H9 (cell line): ENCODE data around the gene CEP83. TPM values are rescaled to one million over a fixed set of nuclear protein-coding genes. Genes with fewer than 3 reads are reported as not detected.
A peak's percentile ranks its signal among the peaks of the same experiment; 100 is the strongest.

Experiments
- DNase-seq: peaks from one replicate; pipeline ENCODE4 v3.0.0-alpha.2; 2017
- H2AFZ ChIP-seq: one replicate; pipeline ENCODE4 v1.6.1; 2013; ENCODE audit warnings: mild to moderate bottlenecking, low read length, control low read depth, moderate library complexity
- H2AK5ac ChIP-seq: 2 replicates; pipeline ENCODE4 v1.6.1; 2013; ENCODE audit warnings: low read length, control low read depth, mixed read lengths; ENCODE audit not compliant: insufficient read length
- H2BK120ac ChIP-seq: one replicate; pipeline ENCODE4 v1.6.1; 2013; ENCODE audit warnings: low read depth, mild to moderate bottlenecking, low read length, control low read depth, inconsistent platforms; ENCODE audit not compliant: poor library complexity, severe bottlenecking
- H2BK12ac ChIP-seq: 2 replicates; pipeline ENCODE4 v1.6.1; 2013; ENCODE audit warnings: low read length, control low read depth, mixed read lengths, low read depth; ENCODE audit not compliant: insufficient read length
- H2BK15ac ChIP-seq: 2 replicates; pipeline ENCODE4 v1.6.1; 2013; ENCODE audit warnings: low read depth, low read length, control low read depth
- H2BK20ac ChIP-seq: one replicate; pipeline ENCODE4 v1.6.1; 2013; ENCODE audit warnings: low read depth, mild to moderate bottlenecking, low read length, control low read depth, inconsistent platforms; ENCODE audit not compliant: poor library complexity, severe bottlenecking
- H2BK5ac ChIP-seq: 2 replicates; pipeline ENCODE4 v1.6.1; 2013; ENCODE audit warnings: low read length, control low read depth, mixed read lengths; ENCODE audit not compliant: insufficient read length
- H3K14ac ChIP-seq: 2 replicates; pipeline ENCODE4 v1.6.1; 2013; ENCODE audit warnings: low read length, control low read depth; ENCODE audit not compliant: insufficient read depth
- H3K18ac ChIP-seq: 2 replicates; pipeline ENCODE4 v1.6.1; 2013; ENCODE audit warnings: low read depth, mild to moderate bottlenecking, mixed read lengths, low read length, control low read depth; ENCODE audit not compliant: insufficient read length
- H3K23ac ChIP-seq: 2 replicates; pipeline ENCODE4 v1.6.1; 2013; ENCODE audit warnings: low read length, control low read depth, mixed read lengths, low read depth; ENCODE audit not compliant: insufficient read length
- H3K23me2 ChIP-seq: 2 replicates; pipeline ENCODE4 v1.6.1; 2013; ENCODE audit warnings: low read depth, mild to moderate bottlenecking, mixed read lengths, low read length, control low read depth; ENCODE audit not compliant: insufficient read length, poor library complexity, severe bottlenecking
- H3K27ac ChIP-seq: 2 replicates; pipeline ENCODE4 v1.5.1; 2013; ENCODE audit warnings: low read length, control low read depth, mixed read lengths, low read depth; ENCODE audit not compliant: insufficient read length
- H3K27me3 ChIP-seq: 2 replicates; pipeline ENCODE4 v1.6.1; 2013; ENCODE audit warnings: low read length, control low read depth, inconsistent platforms; ENCODE audit not compliant: insufficient read depth
- H3K4ac ChIP-seq: 2 replicates; pipeline ENCODE4 v1.6.1; 2013; ENCODE audit warnings: low read depth, mild to moderate bottlenecking, control low read depth, inconsistent platforms, low read length, moderate library complexity
- H3K4me1 ChIP-seq: 2 replicates; pipeline ENCODE4 v1.6.1; 2013; ENCODE audit warnings: low read length, control low read depth, inconsistent platforms; ENCODE audit not compliant: insufficient read depth
- H3K4me2 ChIP-seq: 2 replicates; pipeline ENCODE4 v1.6.1; 2013; ENCODE audit warnings: low read length, control low read depth, mixed read lengths; ENCODE audit not compliant: insufficient read length, insufficient read depth
- H3K56ac ChIP-seq: 2 replicates; pipeline ENCODE4 v1.6.1; 2013; ENCODE audit warnings: low read depth, mild to moderate bottlenecking, mixed read lengths, low read length, control low read depth; ENCODE audit not compliant: insufficient read length
- H3K79me1 ChIP-seq: 2 replicates; pipeline ENCODE4 v1.6.1; 2013; ENCODE audit warnings: low read depth, mild to moderate bottlenecking, moderate library complexity, low read length, control low read depth, inconsistent platforms; ENCODE audit not compliant: insufficient read depth, poor library complexity, severe bottlenecking
- H3K79me2 ChIP-seq: 2 replicates; pipeline ENCODE4 v1.6.1; 2013; ENCODE audit warnings: low read length, control low read depth, inconsistent platforms; ENCODE audit not compliant: insufficient read depth
- H3K9ac ChIP-seq: 2 replicates; pipeline ENCODE4 v1.6.1; 2013; ENCODE audit warnings: low read length, control low read depth, mixed read lengths; ENCODE audit not compliant: insufficient read length; ENCODE audit errors: extremely low read depth
- H3K9me3 ChIP-seq: one replicate; pipeline ENCODE4 v1.6.1; 2013; ENCODE audit warnings: low read depth, low read length, inconsistent platforms; ENCODE audit not compliant: control insufficient read depth
- H3T11ph ChIP-seq: one replicate; pipeline ENCODE4 v1.6.1; 2013; ENCODE audit warnings: mild to moderate bottlenecking, low read length, control low read depth, inconsistent platforms
- H4K20me1 ChIP-seq: one replicate; pipeline ENCODE4 v1.6.1; 2013; ENCODE audit not compliant: control insufficient read depth, insufficient read length, insufficient read depth
- H4K5ac ChIP-seq: 2 replicates; pipeline ENCODE4 v1.6.1; 2013; ENCODE audit warnings: low read depth, mild to moderate bottlenecking, mixed read lengths, low read length, control low read depth; ENCODE audit not compliant: insufficient read length
- H4K8ac ChIP-seq: replicated peaks from 2 replicates; pipeline ENCODE4 v1.6.1; 2013; ENCODE audit warnings: low read length, control low read depth, mixed read lengths, low read depth; ENCODE audit not compliant: insufficient read length
- H4K91ac ChIP-seq: 2 replicates; pipeline ENCODE4 v1.6.1; 2013; ENCODE audit warnings: low read depth, mild to moderate bottlenecking, moderate library complexity, mixed read lengths, low read length, control low read depth; ENCODE audit not compliant: insufficient read length
- H3K27ac Mint-ChIP-seq, 3 experiments: 2 replicates in 2 of 3; 3 replicates in 1 of 3; pipeline ENCODE4 v1.8.0; 2020 to 2021; ENCODE audit warnings: mixed read lengths in 3 of 3, mild to moderate bottlenecking in 1 of 3, moderate library complexity in 1 of 3
- H3K27me3 Mint-ChIP-seq: 2 replicates; pipeline ENCODE4 v1.8.0; 2021; ENCODE audit warnings: low read depth, mild to moderate bottlenecking, moderate library complexity, mixed read lengths
- H3K36me3 Mint-ChIP-seq, 3 experiments: 2 replicates in 2 of 3; 3 replicates in 1 of 3; pipeline ENCODE4 v1.8.0; 2020 to 2021; ENCODE audit warnings: low read depth in 3 of 3, mixed read lengths in 3 of 3; ENCODE audit not compliant: insufficient read depth in 1 of 3
- H3K4me1 Mint-ChIP-seq, 2 experiments: 2 replicates each; pipeline ENCODE4 v1.8.0; 2020; ENCODE audit warnings: mixed read lengths in 2 of 2
- H3K4me3 Mint-ChIP-seq, 2 experiments: 2 replicates in 1 of 2; 3 replicates in 1 of 2; pipeline ENCODE4 v1.8.0; 2020 to 2021; ENCODE audit warnings: mild to moderate bottlenecking in 2 of 2, mixed read lengths in 2 of 2, moderate library complexity in 1 of 2
- H3K9me3 Mint-ChIP-seq, 2 experiments: 2 replicates in 1 of 2; 3 replicates in 1 of 2; pipeline ENCODE4 v1.8.0; 2020; ENCODE audit warnings: mild to moderate bottlenecking in 2 of 2, mixed read lengths in 2 of 2, moderate library complexity in 1 of 2
- WGBS: extraction: QIAGEN DNeasy Blood & Tissue Kit; methylation state at CpG from one replicate; pipeline ENCODE4 v1.1.7; 2013; ENCODE audit warnings: missing lambda C conversion rate, low lambda C conversion rate, mixed read lengths; ENCODE audit not compliant: insufficient read length; ENCODE audit errors: extremely low coverage; 5-methylcytosine and 5-hydroxymethylcytosine counted together
- total RNA-seq: library from RNA; stranded (reverse); gene quantifications from 2 replicates; pipeline ENCODE4 v1.2.1, GENCODE V29; 2021
- TF ChIP-seq, protein P1 (sequence below): fragments of 200-600 bp; sonication (generic); conservative IDR thresholded peaks from 3 replicates; pipeline ENCODE4 v1.8.0; 2021; ENCODE audit warnings: antibody characterized with exemption, mild to moderate bottlenecking

The CEP83 gene
- total RNA-seq, 1 experiment from 2014 or later, result 26.5 TPM

DNA sequence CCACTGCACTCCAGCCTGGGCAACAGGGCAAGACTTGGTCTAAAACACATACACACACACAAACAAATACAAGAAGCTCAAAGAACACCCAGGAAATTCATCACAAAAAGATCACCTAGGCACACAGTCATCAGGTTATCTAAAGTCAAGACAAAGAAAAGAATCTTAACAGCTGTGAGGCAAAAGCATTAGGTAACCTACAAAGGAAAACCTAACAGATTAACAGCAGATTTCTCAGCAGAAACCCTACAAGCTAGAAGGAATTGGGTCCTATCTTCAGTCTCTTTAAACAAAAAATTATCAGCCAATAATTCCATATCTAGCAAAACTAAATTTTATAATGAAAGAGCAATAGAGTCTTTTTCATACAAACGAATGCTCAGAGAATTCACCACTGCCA is 22.4 kb downstream of the CEP83 start:
- H3K27me3 ChIP-seq, result no peaks in the 10 kb centered on the region
- H3K23ac ChIP-seq, result no peak overlapping the region
- H2AFZ ChIP-seq, result no peak overlapping the region
- TF ChIP-seq, protein P1, sequence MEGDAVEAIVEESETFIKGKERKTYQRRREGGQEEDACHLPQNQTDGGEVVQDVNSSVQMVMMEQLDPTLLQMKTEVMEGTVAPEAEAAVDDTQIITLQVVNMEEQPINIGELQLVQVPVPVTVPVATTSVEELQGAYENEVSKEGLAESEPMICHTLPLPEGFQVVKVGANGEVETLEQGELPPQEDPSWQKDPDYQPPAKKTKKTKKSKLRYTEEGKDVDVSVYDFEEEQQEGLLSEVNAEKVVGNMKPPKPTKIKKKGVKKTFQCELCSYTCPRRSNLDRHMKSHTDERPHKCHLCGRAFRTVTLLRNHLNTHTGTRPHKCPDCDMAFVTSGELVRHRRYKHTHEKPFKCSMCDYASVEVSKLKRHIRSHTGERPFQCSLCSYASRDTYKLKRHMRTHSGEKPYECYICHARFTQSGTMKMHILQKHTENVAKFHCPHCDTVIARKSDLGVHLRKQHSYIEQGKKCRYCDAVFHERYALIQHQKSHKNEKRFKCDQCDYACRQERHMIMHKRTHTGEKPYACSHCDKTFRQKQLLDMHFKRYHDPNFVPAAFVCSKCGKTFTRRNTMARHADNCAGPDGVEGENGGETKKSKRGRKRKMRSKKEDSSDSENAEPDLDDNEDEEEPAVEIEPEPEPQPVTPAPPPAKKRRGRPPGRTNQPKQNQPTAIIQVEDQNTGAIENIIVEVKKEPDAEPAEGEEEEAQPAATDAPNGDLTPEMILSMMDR, result no peak
- no peak overlapping the region for H4K8ac ChIP-seq
- H3K18ac ChIP-seq, result no peak overlapping the region
- Mint-ChIP-seq H3K9me3 (peaks cover 31 to 39% of the 10 kb centered on the region in 2 experiments), H3K4me3 (no peak overlapping the region), H3K36me3 (peaks cover 18 to 39% (median 24%) of the 10 kb centered on the region in 3 experiments), H3K27me3 (no peaks in the 10 kb centered on the region), H3K27ac (peak overlapping the region in 1 of 3 experiments; percentile 26; a peak in 1 of 7 replicates), H3K4me1 (peaks cover 27 to 47% of the 10 kb centered on the region in 2 experiments)
- H2BK15ac ChIP-seq, result no peak overlapping the region
- H3T11ph ChIP-seq, result no peak overlapping the region
- no peak for DNase-seq
- no peaks in the 10 kb centered on the region for H3K23me2 ChIP-seq
- H2BK12ac ChIP-seq, result no peak overlapping the region
- H3K4me1 ChIP-seq, result no peaks in the 10 kb centered on the region; the same call in 1 of the 2 replicates
- no peak overlapping the region for H2BK120ac ChIP-seq
- no peak overlapping the region for H2AK5ac ChIP-seq
- no peak overlapping the region for H2BK20ac ChIP-seq
- H3K4ac ChIP-seq, result no peak overlapping the region
- H3K9ac ChIP-seq, result no peak overlapping the region
- H3K27ac ChIP-seq, result no peak overlapping the region
- H3K79me2 ChIP-seq, result peaks cover 3% of the 10 kb centered on the region; the same call in 1 of the 2 replicates
- no peak overlapping the region for H4K91ac ChIP-seq
- H4K5ac ChIP-seq, result no peak overlapping the region
- no peak overlapping the region for H3K4me2 ChIP-seq
- H3K9me3 ChIP-seq, result no peaks in the 10 kb centered on the region
- no peak overlapping the region for H2BK5ac ChIP-seq
- no CpG with 5 or more reads among the region's 1 CpG for WGBS
- H3K56ac ChIP-seq, result no peak overlapping the region
- H3K14ac ChIP-seq, result no peak overlapping the region
- no peaks in the 10 kb centered on the region for H3K79me1 ChIP-seq
- no peaks in the 10 kb centered on the region for H4K20me1 ChIP-seq
